Esophagus squamous epithelium (tissue), 5 donors: Measurements from ENCODE around the gene SLC13A4. TPM values are rescaled to one million over a fixed set of nuclear protein-coding genes. Genes with fewer than 3 reads are reported as not detected.

Experiments used
- DNase-seq: peaks from one replicate; lab custom pipeline; 2025; lab: John Stamatoyannopoulos, UW
- H3K27ac ChIP-seq, 4 donors: fragments of 200-600 bp; sonication (generic); one replicate each; pipeline ENCODE4 v1.5.1; 2016 to 2019; ENCODE audit warnings: mild to moderate bottlenecking in 1 of 4
- H3K27me3 ChIP-seq, 4 donors: fragments of 200-600 bp; sonication (generic); 1 replicate in 3 of 4; 2 replicates in 1 of 4; pipeline versions ENCODE4 v1.5.1 to v1.6.0; 2017 to 2021; ENCODE audit warnings: antibody characterized with exemption in 1 of 4
- H3K36me3 ChIP-seq, 3 donors: fragments of 200-600 bp; sonication (generic); one replicate each; pipeline ENCODE4 v1.5.1; 2016 to 2019
- H3K4me1 ChIP-seq, 3 donors: fragments of 200-600 bp; sonication (generic); one replicate each; pipeline ENCODE4 v1.5.1; 2017 to 2019
- H3K4me3 ChIP-seq, 4 donors: fragments of 200-600 bp; sonication (generic); 1 replicate in 3 of 4; 2 replicates in 1 of 4; pipeline ENCODE4 v1.5.1; 2016 to 2019; ENCODE audit warnings: mild to moderate bottlenecking in 2 of 4, moderate library complexity in 1 of 4
- H3K9me3 ChIP-seq, 3 donors: fragments of 200-600 bp; sonication (generic); one replicate each; pipeline ENCODE4 v1.5.1; 2016 to 2019
- CTCF ChIP-seq, 6 experiments: fragments of 450-650 bp in 4 of 6; fragments of 200-600 bp in 2 of 6; sonication (generic) in 2 of 6; IDR thresholded peaks; one replicate each; pipeline ENCODE4 v1.5.1; 2016 to 2019; ENCODE audit warnings: antibody characterized with exemption in 6 of 6, mild to moderate bottlenecking in 4 of 6, moderate library complexity in 4 of 6
- POLR2A ChIP-seq, 4 donors: fragments of 450-650 bp; IDR thresholded peaks; one replicate each; pipeline ENCODE4 v1.6.1; 2017; ENCODE audit warnings: antibody characterized with exemption in 4 of 4, mild to moderate bottlenecking in 4 of 4, moderate library complexity in 3 of 4
- WGBS, 2 donors: methylation state at CpG; one replicate each; pipeline ENCODE4 v1.1.5; 2018; 5-methylcytosine and 5-hydroxymethylcytosine counted together
- intact Hi-C: fragments of 100-400 bp; cut with DNase I; formaldehyde crosslinking; loops from one replicate; pipeline ENCODE4 v1.15.0; 2022
- total RNA-seq, 4 donors: library from RNA; depleted of rRNA; stranded (reverse); fragments of >200 nt; gene quantifications; one replicate each; pipeline ENCODE4 v1.1.0, GENCODE V29; 2016
- donor health status: DM: yes; HTN: yes; CAD: no.

SLC13A4 gene
- total RNA-seq, 4 donors from 2014 or later, result under 0.01 to 1.9 (median 1.5) TPM

GRCh38 chr7:135753616-135754413 lies 25.8 kb upstream of the SLC13A4 start:
- intact Hi-C loops, result no loop called here
- Histone ChIP-seq H3K4me3 (no peak overlapping the region), H3K27me3 (no peaks in the 10 kb centered on the region), H3K36me3 (no peaks in the 10 kb centered on the region), H3K27ac (no peak overlapping the region), H3K4me1 (peaks cover 0 to 20% (median 17%) of the 10 kb centered on the region in 3 donors), H3K9me3 (no peaks in the 10 kb centered on the region)
- TF ChIP-seq POLR2A (IDR thresholded peaks at IDR 0.05) (no peak), CTCF (IDR thresholded peaks at IDR 0.05) (no peak)
- no peak for DNase-seq
- WGBS, 2 donors, result 85 to 87% methylated on average over 8 of the region's 8 CpGs

GRCh38 chr7:135748770-135749169 lies 20.8 kb upstream of the SLC13A4 start, which contains the start of gene FAM180A:
Gene FAM180A (minus strand): TSS chr7:135748813. CDS start chr7:135748580, 233 bp downstream.
- peaks cover 5 to 46% (median 22%) of the 10 kb centered on the region in 3 donors for H3K4me1 ChIP-seq
- intact Hi-C loops, result no loop called here
- no peaks in the 10 kb centered on the region for H3K9me3 ChIP-seq
- H3K27ac ChIP-seq, result peak within 1 kb of the TSS; percentile 51 to 78 (median 61)
- H3K27me3 ChIP-seq, result no peaks in the 10 kb centered on the region
- no peak for TF ChIP-seq CTCF (IDR thresholded peaks at IDR 0.05)
- TF ChIP-seq POLR2A (IDR thresholded peaks at IDR 0.05), result no peak
- 32 to 55% methylated on average over 5 to 8 of the region's 11 CpGs for WGBS, 2 donors
- H3K4me3 ChIP-seq, result peak within 1 kb of the TSS in 3 of 4 donors; percentile 26 to 55 (median 36)
- DNase-seq, result no peak
- no peaks in the 10 kb centered on the region for H3K36me3 ChIP-seq

GRCh38 chr7:135747366-135747765 lies 19.4 kb upstream of the SLC13A4 start:
- 82 to 91% methylated on average over 7 to 8 of the region's 8 CpGs for WGBS, 2 donors
- no peaks in the 10 kb centered on the region for H3K27me3 ChIP-seq
- no peaks in the 10 kb centered on the region for H3K36me3 ChIP-seq
- intact Hi-C loops, result no loop called here
- peak overlapping the region in 2 of 4 donors; percentile 51 to 78 for H3K27ac ChIP-seq
- H3K9me3 ChIP-seq, result no peaks in the 10 kb centered on the region
- no peak for DNase-seq
- TF ChIP-seq POLR2A (IDR thresholded peaks at IDR 0.05) (no peak), CTCF (IDR thresholded peaks at IDR 0.05) (no peak)
- H3K4me1 ChIP-seq, result peaks cover 5 to 54% (median 27%) of the 10 kb centered on the region in 3 donors
- peak overlapping the region in 3 of 4 donors; percentile 26 to 55 (median 36) for H3K4me3 ChIP-seq

DNA sequence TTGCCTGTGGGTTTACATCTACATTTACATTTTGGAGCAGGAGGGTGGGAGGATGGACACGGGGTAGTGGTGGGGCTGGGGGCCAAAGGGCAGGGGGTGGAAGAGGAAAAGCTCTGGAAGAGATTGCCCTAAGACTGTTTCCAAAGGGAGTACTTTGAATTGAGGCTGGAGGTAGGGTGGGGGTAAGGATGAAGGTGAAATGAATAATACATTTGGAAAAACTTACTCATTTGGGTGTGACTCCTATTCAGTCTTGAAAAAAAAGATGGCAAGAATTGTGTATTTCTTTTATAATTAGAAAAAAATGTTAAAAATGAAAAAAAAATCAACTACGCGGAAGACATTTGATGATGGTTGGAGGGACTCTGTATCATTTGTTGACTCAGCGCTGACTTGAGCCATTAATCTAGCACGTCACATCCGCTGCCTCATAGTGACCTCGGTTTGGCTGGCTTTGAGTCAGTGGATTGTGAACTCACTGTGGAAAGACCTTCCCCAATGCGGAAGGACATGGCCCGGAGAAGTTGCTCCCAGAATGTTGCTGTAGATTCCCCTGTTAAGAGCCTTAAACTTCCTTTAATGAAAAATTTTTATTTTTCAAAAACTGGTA lies 17.8 kb upstream of the SLC13A4 start:
- Histone ChIP-seq H3K36me3 (no peaks in the 10 kb centered on the region), H3K4me3 (peak overlapping the region in 1 of 4 donors; percentile 36), H3K9me3 (no peaks in the 10 kb centered on the region), H3K4me1 (peaks cover 5 to 54% (median 27%) of the 10 kb centered on the region in 3 donors), H3K27me3 (no peaks in the 10 kb centered on the region), H3K27ac (peak overlapping the region; percentile 75 to 82 (median 78))
- peak; percentile 6 for DNase-seq
- WGBS, 2 donors, result 21 to 48% methylated on average over 9 of the region's 9 CpGs
- intact Hi-C loops, result no loop called here
- no peak for TF ChIP-seq CTCF (IDR thresholded peaks at IDR 0.05)
- peak in 1 of 4 donors; percentile 18 for TF ChIP-seq POLR2A (IDR thresholded peaks at IDR 0.05)
